Stimulated activated CD8-positive, alpha-beta memory T cell treated with anti-CD3 and anti-CD28 coated beads, Interleukin-15, amount 100 ng/mL, for 48 hours (primary cell): Measurements from ENCODE around the gene VSTM2B.
"Not testable (repeated sequence)": the region's sequence is repeated elsewhere in the genome, so short reads cannot be mapped to it uniquely, and the experiment has no call there.

Experiments used
- DNase-seq, 2 donors: peaks; one replicate each; pipeline ENCODE4 v3.0.0-alpha.2; 2020; ENCODE audit warnings: low read depth in 2 of 2

The VSTM2B gene

DNA sequence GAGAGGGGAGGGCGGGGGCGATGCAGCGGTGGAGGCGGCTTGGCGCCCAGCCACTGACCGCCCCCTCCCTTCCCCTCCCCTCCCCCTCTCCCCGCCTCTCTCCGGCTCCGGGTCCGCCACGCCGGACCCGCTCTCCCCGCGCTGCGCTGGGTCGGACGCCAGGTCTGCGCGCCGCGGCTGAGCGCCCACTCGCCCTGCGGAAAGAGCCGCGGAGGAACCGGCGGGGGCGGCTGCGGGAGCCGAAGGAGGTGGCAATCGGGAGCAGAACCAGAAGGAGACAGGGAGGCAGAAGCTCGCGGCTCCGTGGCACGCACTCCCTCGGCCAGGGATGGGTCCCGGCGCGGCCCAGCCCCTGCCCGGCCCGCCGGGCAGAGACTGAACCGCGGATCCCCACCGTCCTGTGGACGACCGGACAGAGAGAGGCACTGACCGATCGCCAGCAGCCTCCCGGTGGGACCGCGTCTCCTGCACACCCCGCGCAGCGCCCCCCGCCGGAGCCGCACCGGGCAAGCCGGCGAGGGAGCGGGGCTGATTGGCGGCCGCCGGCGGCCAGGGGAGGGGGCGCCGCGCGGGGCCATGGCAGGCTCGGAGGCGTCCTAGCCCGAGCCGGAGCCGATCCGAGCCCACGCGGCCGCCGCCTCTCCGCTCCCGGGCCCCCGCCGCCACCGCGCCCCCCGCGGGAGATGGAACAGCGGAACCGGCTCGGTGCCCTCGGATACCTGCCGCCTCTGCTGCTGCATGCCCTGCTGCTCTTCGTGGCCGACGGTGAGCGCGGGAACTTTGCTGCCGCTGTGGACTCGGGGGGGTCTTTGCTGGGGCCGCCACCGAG is at the start of gene VSTM2B:
Gene VSTM2B, plus strand, starts transcription at position 94 of the 829 bp plus-strand sequence. Its CDS starts 590 bp downstream, at position 684.
- no peak for DNase-seq

DNA sequence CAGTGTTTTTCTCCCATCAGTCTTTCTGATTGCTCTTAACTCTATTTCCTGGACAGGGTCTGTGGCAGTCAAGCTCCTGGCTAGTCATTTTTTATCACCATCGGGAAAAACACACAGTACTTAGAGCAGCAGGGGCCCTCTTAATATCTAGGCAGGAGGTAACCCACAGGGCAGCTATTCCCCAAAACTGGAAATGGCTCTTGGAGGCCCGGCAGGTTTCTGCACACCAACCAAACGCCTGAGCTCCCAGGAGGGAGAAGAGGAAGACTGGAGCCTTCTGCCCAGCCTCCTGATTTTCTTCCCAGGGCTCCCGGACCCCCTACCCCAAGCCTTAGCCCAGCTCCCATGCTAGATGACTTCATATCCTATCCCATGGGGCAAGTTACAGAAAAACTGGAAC is 49.3 kb upstream of the VSTM2B start:
- no peak for DNase-seq

DNA sequence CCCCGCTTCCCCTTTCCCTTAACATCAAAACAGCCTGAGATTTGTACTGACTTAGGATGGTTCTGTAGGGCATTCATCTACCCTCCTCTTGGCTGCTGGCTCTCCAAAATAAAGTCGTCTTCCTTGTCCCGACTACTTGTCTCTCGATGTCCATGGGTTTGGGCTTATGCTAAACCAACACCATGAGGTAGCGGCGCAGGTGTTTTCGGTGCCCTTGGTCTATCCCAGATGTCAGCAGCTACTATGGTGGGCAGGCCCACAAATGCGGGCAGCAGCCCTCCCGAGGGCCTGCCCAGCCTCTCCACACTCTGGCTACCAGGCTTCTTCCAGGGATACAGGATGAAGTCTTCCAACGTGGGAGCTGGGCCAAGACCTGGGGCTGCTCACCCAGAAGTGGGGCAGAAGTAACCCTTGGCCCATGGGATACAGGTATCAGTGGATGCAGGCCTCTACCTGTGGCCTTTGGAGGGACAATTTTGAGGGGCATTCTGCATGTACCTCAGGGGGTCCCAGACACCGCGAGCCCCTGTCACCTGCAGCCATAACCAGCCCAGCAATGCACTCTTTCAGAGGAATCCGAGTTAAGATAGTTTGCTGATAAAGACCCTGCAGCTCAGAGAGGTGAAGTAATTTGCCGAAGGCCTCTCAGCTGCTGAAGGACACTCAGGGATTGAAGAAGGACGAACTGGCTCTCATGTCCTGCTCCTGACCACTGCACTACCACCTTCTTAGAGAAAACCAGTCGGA is 47.8 kb upstream of the VSTM2B start:
- no peak for DNase-seq

DNA sequence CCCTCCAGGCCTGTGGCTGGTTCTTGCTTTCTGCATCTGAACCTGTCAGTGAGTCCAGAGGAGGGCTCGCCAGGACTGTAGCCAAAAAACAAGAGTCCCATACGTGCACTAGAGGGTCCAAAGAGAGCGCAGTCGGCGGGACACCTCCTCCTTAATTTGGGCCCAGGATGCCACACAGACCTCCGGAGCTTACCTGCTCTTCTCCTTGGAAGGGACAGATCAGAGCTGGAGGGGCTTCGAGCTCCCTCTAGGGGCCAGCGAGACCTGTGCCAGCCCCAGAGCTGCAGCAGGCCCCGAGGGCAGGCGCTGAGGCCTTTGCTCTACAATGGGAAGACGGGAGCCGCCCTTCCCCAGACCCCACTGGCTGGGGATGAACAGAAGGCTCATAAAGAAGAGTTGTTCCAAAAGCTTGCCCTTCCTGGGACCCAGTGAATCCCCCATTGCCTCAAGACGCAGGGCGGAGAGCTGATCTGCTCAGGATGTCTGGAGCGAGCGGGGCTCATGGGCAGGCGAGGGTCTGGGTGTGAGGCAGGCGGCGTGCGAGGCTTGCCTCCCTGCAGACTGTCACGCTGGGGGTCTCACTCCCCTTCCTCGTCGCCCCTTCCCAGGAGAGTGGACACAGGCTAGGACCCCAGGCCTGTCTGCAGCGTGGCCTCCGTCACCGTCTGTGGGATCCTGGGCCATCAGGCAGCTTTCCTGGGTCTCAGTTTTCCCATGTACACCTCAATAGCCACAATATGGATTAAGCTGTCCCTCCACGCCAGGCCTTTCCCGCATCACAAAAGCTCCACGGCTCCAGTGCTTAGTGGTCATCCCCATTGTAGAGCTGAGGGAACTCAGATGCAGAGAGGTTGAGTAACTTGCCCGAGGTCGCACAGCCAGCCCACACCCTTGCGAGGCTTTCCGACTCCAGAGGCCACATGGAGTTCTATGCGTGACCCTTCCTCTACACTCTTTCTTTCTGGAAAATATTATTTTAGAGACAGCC is 46.9 kb upstream of the VSTM2B start:
- no peak for DNase-seq

DNA sequence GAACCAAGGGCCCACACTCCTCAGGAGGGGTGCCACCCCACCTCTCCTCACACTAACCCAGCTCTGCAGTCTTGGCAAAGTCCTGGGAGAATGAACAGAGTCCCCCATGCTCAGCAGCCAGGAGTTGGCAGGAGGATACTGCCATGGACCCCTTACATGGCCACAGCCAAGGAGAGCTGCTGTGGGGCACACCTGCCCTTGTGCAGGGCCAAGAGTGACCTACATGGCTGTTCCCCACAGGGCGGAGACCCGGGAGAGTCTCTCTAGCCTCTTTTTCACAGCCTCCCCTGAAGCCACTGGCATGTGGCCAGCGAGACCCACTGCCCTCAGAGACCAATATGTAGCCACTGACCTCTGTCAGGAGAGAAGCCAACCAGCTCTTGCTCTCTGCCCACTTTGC is 45.9 kb upstream of the VSTM2B start:
- DNase-seq, result no peak

DNA sequence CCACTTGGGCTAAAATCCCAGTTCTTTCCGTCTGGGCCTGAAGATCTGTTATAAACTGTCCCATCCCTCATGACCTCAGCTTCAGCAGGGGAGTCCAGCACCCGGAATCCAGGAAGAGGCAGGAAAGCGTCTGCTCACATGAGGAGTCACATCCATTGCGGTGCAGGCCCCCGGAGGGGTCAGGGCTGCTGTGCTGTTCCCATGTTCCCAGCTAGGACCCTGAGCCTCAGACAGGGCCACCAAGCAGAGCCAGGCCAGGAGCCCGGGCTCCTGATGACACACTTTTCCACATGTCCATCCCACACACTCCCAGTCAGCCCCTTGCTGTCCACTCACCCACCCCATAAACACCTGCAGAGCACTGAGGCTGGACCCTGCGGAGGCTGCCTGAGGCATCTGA is 45.3 kb upstream of the VSTM2B start:
- DNase-seq, result no peak

DNA sequence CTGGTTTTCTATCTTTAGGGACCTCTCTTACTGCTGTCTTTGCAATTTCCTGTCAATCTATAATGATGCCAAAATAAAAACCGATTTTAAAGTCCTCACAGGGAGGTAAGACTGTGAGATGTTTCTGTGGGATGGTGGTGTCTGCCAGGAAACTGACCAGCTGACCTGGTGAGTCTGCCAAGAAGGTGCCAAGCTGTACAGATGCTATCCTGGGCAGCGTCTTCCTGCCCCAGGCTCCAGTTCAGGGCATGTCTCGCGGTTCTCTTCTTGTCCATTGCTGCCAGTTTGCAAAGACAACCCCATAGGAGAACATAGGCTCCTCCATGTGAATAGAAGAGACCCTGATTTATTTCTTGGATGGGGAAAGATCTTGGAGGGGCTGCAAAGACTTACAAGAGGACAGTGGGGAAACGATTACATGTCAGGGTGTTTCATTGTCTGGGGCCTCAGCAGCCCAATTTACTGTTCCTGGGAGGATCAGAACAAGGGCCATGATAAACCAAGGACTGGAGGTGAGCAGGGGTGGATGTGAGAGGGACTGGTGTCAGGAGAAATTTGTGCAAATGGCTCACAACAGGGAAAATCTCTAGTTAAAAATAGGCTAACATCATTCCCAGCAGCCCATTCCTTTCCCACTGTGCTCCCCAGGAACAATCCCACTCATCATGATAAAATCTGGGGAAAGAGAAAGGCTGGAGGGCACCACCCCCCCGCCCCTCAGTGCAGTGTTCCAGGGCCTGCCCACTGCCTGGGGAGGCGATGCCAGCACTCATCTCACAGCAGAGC is 42.7 kb upstream of the VSTM2B start:
- no peak for DNase-seq

DNA sequence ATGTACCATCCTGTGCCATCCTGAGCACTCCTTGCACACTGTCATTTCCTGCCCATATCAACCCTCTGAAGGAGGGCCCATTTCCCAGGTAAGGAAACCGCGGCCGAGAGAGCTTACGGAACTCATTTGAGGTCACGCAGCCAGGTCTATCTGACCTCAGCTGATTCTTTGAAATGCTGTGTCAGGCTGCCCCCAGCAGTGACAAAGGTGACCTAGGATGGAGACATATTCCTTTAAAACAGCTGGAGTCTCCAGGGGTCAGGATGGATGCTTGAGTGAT is 42.2 kb upstream of the VSTM2B start:
- DNase-seq, result no peak

DNA sequence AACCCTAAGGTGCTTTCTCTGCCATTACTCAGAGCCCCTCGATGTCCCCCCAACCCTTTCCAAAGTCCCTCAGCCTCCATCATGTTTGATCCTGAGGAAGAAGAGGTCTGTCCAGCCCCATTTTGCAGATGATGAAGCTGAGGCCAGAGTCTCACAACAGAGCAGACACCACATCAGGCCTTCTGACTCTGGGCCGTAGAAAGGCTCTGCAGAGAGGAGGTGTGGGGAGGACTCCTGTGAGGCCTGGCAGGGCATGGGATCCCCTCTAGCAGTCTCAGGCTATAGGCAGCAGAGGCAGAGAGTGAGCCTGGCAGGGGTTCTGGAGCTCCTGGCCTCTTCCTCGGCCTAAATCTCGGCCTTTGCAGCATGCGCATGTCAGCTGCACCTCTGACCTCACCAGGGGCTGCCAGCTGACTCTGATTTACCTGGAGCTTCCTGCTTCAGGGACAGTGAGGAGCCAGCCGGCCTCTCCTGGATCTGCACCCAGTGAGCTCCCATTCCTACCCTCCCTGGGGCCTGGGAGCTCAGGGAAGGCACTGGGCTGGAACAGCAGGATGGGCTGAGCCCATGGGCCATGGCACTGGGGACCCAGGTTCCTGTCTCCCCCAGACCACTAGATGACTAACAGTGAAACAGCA is 41.7 kb upstream of the VSTM2B start:
- DNase-seq, result no peak

DNA sequence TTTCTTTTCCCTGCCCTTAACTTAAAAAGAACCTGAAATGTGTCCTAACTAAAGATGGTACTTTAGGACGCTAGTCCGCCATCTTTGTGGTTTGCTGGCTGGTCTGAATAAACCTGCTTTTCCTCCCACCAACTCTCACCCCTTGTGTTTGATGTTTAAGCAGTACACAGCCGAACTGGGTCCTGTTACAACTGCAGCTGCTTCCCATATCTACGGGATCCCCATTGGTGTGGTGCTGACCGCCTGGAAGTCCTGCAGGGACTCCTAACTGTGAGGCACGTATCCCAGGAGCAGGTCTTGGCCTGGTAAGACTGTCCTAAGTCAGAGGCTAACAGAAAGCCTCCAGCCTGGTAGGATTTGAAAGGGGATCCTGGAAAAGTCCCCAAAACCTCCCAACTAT is 40.9 kb upstream of the VSTM2B start:
- DNase-seq, result no peak

DNA sequence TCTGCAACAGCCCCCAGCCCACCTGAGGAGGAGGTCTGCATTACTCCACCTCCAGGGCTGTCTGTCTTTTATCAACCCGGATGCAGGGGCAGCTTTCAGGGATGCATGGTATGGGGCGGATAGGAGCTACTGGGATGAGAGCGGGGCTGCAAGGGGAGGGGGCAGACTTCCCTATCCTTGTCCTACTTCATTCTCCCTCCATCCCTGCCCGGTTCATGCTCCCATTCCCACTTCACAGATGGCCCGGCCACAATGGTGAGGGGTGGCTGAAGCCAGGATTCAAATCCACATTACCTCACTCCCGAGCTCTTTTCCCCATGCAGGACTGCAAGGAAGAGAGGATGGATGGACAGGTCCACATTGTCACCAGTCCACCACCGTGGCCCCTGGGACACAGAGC is 40.5 kb upstream of the VSTM2B start:
- DNase-seq, result no peak

DNA sequence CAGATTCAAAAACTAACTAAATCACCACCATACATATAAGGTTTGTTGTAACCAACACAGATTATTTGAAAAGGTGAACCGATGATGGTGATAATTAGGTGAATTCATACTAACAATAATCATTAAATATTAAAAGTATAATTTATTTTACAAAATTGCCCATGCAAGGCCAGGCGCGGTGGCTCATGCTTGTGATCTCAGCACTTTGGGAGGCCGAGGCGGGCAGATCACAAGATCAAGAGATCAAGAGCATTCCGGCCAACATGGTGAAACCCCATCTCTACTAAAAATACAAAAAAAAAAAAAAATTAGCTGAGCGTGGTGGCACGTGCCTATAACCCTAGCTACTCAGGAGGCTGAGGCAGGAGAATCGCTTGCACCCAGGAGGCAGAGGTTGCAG is 38.8 kb upstream of the VSTM2B start:
- not testable (repeated sequence) for DNase-seq

DNA sequence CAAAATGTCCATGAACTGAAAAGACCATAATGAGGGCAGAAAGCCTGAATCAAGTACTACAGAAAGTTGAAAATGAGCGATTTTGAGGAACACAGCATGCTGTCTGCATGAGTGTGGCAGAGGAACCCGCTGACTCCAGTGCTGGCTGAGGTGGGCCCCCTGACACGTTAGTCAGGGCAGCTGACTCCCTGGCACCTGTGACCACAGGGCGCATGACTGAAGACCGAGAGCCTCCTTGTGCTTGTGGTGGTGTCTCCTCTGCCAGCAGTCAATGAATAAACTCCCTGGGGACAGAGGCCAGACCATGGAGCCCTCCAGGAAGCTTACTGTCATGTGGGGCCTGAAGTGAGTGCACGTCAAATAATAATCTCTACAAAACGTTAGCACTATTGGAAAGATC is 38.4 kb upstream of the VSTM2B start:
- no peak for DNase-seq

DNA sequence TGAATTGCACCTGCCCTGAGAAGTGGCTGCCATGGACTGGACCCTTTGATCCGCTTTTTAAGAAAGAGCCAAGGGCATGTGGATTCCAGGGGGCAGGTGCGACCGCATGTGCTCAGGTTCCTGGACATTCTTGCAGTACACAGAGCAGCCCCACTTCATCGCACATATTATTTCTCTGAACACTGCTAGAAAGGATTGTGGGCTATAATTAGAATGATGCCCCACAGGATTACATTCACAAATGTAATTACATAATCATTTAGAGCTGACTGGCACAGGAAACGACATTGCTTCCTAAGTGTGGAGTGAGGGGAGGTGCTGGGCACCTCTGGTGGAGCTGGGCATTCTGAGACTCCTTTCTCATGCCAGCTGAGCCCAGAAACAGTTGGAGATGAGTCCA is 37.5 kb upstream of the VSTM2B start:
- DNase-seq, result no peak

DNA sequence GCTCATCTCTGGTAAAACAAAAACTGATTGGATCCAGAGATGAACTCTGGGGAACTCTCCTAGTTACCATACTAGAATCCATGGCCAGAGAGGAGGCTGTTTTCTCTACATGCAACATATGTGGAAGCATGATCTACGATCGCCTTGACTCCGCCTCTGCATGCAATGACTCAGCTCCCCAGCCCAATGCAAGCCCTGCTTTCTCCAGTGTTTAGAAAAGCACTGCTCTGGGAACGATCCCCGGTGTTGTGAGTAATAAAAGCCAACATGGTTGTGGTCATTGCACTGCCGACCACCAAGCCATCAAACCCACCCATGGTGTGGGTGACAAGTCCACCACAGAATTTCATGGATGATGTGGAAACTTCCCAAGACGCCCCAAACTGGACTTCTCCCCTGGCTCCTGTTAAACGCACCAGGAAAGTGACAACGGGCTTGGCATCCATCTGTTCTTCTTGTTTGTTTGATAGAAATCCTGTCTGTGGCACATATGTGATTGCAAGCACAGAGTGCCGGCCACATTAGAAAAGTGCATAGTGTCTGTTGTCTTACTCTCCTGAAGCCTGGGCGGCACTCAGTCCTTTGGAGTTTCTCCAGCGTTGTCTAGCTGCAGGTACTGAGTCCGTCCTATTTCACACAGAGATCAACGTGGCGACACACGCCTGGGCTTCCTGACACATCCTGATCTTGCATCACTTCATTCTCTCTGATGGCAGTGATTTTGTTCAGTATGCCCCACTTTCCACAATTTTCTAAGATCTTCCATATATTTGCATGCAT is 36.4 kb upstream of the VSTM2B start:
- DNase-seq, result no peak

DNA sequence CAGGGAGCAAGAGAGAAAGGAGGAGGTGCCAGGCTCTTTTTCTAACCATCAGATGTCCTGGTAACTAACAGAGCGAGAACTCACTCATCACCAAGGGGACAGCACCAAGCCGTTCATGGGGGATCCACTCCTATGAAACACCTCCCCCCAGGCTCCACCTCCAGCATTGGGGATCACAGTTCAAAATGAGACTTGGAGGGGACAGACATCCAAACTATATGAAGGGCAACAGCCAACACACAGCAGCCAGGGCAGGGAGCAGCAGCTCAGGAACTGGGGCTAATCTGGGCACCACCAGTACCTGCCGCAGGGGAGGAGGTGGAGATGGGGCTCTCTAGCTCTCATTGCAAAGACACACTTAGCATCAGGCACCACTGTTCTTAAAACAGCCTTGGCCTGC is 34.3 kb upstream of the VSTM2B start:
- DNase-seq, result no peak

DNA sequence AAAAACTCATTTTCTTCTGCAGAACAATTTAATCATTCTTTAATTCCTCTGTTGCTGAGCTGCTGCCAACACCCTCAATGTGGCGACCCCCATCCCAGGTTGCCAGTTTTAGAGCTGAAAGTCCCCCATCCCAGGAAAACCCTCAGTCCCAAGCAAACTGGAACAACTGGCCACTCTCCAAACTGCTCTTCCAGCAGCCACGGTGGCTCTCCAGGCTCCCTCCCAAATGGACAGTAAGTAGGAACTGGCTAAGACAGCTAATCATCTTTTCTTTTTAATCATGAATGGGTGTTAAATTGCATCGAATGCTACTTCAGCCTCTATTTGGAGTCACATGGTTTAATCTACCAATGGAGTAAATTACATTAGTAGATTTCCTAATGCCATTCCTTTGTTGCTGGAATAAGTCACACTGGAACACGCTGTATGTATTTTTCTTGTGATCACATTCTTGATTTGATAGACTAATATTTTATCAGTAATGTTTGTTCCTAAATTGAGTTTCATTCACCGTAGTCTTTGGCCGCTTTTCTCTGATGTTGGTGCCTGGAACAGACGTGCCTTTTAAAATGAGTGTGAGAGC is 33.7 kb upstream of the VSTM2B start:
- no peak for DNase-seq

DNA sequence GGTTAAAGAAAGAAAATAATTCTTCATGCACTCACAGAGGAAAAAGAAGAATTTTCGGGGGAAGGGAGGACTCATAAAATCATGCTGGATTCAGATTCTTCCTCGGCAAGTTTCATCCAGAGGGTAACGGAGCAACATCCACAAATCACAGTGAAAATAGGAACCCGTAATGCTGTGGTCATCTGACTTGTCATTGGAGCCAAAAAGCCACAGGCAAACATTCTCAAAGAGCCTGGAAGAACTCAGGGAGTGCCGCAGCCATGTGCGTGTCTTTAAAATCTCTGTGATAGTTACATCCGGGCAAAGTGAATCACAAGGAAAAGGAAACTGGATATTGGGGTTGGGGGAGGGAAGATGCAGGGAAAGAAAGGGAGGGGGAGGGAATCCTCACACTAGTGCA is 33.0 kb upstream of the VSTM2B start:
- no peak for DNase-seq

DNA sequence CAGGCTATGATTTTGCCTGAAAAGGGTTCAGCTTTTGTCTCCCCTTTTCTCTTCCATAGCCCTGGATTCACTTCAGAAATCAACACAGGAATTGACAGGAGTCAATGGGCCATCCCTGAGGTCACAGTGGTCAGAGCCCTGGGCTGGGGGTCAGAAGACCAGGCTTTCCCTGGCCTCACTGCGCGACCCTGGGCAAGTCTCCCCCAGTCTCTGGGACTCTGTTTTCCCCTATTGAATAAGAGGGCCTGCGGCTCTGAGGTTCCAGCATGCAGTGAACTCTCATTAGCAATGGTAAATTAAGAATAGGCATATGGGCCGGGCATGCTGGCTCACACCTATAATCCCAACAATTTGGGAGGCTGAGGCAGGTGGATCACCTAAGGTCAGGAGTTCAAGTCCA is 30.7 kb upstream of the VSTM2B start:
- DNase-seq, result no peak

DNA sequence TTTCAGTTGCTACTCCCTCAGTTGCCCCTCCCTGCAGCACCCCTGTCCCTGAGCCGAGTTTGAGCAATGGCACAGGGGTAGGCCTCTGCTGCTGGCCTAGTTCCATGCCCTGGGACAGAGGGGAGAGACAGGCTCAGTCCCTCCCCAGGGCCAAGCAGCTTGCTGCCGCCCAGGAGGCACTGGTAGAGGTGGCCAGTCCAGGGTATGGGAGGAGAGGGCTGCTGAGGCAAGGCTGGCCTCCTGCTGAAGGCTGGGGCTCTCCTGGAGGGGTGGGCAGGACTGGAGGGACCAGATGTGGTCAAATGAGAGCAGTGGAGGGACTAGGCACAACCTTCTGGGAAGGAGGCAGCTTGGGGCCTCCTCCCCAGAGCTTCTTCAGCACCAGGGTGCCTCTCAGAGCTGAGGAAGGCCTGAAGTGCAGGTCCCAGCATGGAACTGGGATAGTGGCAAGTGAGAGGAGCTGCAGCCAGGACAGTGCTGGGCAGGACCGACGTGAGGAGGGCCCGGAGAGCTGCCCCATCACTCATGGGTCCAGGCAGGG is 29.8 kb upstream of the VSTM2B start:
- DNase-seq, result no peak
